OCI-LY1 (cell line): ENCODE measurements around the gene ZFP14.

Source experiments
- EZH2 ChIP-seq: fragments of 200-600 bp; sonication (generic), shearing (Covaris generic); IDR thresholded peaks from 2 replicates; pipeline ENCODE4 v1.8.0; 2017; ENCODE audit warnings: borderline replicate concordance, mixed run types, mild to moderate bottlenecking, antibody characterized with exemption, low read length, moderate library complexity, mixed read lengths
- TF ChIP-seq, protein P1 (sequence below): fragments of 200-600 bp; sonication (generic), shearing (Covaris generic); IDR thresholded peaks from 2 replicates; pipeline ENCODE4 v1.5.1; 2017; ENCODE audit warnings: mild to moderate bottlenecking, antibody characterized with exemption, low read length, moderate library complexity, mixed read lengths

- TF ChIP-seq, protein P1, sequence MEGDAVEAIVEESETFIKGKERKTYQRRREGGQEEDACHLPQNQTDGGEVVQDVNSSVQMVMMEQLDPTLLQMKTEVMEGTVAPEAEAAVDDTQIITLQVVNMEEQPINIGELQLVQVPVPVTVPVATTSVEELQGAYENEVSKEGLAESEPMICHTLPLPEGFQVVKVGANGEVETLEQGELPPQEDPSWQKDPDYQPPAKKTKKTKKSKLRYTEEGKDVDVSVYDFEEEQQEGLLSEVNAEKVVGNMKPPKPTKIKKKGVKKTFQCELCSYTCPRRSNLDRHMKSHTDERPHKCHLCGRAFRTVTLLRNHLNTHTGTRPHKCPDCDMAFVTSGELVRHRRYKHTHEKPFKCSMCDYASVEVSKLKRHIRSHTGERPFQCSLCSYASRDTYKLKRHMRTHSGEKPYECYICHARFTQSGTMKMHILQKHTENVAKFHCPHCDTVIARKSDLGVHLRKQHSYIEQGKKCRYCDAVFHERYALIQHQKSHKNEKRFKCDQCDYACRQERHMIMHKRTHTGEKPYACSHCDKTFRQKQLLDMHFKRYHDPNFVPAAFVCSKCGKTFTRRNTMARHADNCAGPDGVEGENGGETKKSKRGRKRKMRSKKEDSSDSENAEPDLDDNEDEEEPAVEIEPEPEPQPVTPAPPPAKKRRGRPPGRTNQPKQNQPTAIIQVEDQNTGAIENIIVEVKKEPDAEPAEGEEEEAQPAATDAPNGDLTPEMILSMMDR = no peak
- no peak for TF ChIP-seq EZH2
Measured at GRCh38 chr19:36377541-36378178, 1.3 kb downstream of the ZFP14 start.
